WI38 (cell line): ENCODE measurements around the gene DUSP6.

Experiments used
- H3K4me3 ChIP-seq: 2 replicates; pipeline ENCODE4 v1.5.1; 2011; ENCODE audit warnings: low read depth, mild to moderate bottlenecking, control low read depth, low read length
- CTCF ChIP-seq: IDR thresholded peaks from 2 replicates; pipeline ENCODE4 v1.5.1; 2012; ENCODE audit warnings: low read depth, mild to moderate bottlenecking, control low read depth, low read length

Gene DUSP6

DNA sequence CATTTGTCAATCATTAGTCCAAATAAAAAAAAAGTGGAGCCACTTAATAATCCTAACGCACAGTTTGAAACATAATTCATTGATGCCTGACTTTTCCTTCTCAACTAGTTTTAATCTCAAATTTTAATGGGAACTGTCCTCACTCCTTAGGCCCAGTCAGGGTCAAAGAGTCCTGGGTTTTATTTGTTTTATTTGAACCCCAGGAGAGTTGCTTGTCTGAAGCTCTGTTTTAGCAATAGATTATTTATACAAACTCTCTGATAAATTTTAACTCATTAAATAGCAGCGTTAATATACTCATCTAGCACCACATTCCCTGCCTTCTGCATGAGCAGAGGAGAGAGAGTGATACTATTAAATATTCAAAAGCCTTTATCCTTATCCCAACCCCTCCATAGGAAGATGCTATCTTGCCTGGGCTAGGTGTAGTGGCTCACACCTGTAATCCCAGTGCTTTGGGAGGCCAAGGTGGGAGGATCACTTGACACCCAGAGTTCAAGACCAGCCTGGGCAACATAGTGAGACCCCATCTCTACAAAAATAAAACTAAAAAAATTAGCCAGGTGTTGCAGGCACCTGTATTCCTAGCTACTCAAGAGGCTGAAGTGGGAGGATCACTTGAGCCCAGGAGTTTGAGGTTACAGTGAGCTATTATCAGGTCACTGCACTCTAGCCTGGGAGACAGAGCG is 14.5 kb upstream of the DUSP6 start:
- TF ChIP-seq CTCF: no peak
- H3K4me3 ChIP-seq: no peak overlapping the region

DNA sequence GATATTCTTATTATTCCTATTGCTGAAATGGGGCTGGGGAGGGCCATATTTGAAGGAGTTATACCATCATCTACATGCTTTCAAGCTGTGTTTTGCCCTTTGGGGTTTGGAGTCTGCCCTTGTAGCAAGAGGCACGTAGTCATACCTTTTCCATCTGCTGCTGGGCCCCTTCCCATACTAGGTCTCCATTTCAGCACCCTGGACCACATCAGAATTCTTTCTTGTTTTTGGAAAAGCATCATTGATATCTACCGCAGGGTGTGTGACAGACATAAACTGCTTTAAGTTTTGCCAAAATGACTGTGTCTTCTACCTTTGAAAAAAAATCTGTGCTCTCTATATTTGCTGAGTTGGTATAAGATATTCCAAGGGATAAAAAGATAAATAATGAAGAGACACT is 12.3 kb upstream of the DUSP6 start:
- no peak for TF ChIP-seq CTCF

GRCh38 chr12:89364058-89364457 is 11.8 kb upstream of the DUSP6 start:
- no peak overlapping the region for H3K4me3 ChIP-seq
- no peak for TF ChIP-seq CTCF

More for the DNA sequence above, 12.3 kb upstream of the DUSP6 start:
- no peak overlapping the region for H3K4me3 ChIP-seq

- no peak overlapping the region for H3K4me3 ChIP-seq
- no peak for TF ChIP-seq CTCF
These were observed 11.3 kb upstream of the DUSP6 start for GRCh38 chr12:89363582-89363981.

- no peak overlapping the region for H3K4me3 ChIP-seq
- no peak for TF ChIP-seq CTCF
These were observed 10.8 kb upstream of the DUSP6 start for GRCh38 chr12:89363084-89363483.

DNA sequence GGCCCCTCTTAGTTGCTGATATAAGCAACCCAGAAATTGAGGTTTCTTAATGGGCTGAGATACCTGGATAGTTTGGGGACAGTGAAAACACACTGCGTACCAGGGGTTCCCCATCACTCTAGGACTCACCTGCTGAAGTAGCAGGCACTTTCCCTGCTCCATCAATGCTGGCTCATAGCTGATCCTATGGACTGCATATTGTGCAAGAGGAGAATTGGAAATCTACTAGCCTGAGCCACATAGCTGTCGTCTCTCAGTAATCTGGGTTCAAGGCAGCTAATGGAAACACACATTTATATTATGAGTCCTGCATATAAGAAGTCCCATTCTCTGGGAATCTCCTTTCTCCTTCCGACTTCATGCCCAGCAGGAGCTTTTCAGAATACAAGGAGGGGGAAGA is 7.3 kb upstream of the DUSP6 start:
- no peak for TF ChIP-seq CTCF
- H3K4me3 ChIP-seq: no peak overlapping the region

GRCh38 chr12:89358805-89359204 is 6.5 kb upstream of the DUSP6 start:
- TF ChIP-seq CTCF: no peak
- H3K4me3 ChIP-seq: no peak overlapping the region
